HG03159 (cell line): ENCODE data around the gene PXMP4.

Source experiments
- ATAC-seq: cut with Tn5 transposase; IDR thresholded peaks from one replicate; pipeline ENCODE4 v1.9.1; 2021; ENCODE audit warnings: mild to moderate bottlenecking, moderate library complexity; ENCODE audit not compliant: unreplicated experiment

Gene PXMP4

GRCh38 chr20:33670715-33671499 is 49.2 kb downstream of the PXMP4 start:
- ATAC-seq = no peak

- no peak for ATAC-seq
Observed at GRCh38 chr20:33669873-33670640, 50.1 kb downstream of the PXMP4 start.

GRCh38 chr20:33669224-33669623 is 50.9 kb downstream of the PXMP4 start:
- no peak for ATAC-seq

GRCh38 chr20:33668466-33669155 is 51.5 kb downstream of the PXMP4 start:
- no peak for ATAC-seq

DNA sequence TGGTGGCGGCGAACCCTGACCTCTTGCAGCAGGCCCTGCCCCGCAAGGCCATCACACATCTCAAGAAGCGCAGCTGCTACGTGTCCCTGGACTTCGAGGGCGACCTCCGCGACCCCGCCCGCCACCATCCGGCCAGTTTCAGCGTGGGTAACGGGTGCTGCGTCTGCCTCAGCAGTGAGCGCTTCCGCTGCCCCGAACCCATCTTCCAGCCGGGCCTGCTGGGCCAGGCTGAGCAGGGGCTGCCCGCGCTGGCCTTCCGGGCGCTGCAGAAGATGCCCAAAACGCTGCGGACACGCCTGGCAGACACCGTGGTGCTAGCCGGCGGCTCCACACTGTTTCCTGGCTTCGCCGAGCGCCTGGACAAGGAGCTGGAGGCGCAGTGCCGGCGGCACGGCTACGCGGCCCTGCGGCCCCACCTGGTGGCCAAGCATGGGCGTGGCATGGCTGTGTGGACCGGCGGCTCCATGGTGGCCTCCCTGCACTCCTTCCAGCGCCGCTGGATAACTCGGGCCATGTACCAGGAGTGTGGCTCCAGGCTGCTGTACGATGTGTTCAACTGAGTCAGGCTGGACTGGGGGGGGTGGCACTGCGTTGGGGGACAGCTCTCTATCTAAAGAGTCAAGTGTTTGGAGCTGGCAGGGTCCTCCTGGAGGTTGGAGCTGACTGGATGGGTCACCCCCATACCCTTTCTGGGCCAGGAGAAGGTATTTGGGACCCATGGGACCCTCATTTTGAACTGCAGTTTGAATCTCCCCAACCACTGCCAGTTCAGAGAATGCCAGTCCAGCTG is 52.2 kb downstream of the PXMP4 start:
- peak; percentile 44 for ATAC-seq

DNA sequence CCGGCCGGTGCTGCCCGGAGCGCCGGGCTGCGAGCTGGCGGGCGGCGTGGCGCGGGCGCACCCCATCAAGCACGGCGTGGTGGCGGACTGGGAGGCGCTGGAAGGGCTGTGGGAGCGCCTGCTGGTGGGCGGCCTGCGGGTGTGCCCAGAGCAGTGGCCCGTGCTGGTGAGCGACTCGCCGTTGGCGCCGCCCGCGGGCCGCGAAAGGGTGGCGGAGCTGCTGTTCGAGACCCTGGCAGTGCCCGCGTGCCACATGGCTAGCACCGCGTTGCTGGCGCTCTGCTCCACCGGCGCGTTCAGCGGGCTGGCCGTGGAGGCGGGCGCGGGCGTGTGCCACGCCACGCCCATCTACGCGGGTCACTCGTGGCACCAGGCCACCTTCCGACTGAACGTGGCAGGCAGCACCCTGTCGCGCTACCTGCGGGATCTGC is 52.9 kb downstream of the PXMP4 start:
- peak; percentile 13 for ATAC-seq

DNA sequence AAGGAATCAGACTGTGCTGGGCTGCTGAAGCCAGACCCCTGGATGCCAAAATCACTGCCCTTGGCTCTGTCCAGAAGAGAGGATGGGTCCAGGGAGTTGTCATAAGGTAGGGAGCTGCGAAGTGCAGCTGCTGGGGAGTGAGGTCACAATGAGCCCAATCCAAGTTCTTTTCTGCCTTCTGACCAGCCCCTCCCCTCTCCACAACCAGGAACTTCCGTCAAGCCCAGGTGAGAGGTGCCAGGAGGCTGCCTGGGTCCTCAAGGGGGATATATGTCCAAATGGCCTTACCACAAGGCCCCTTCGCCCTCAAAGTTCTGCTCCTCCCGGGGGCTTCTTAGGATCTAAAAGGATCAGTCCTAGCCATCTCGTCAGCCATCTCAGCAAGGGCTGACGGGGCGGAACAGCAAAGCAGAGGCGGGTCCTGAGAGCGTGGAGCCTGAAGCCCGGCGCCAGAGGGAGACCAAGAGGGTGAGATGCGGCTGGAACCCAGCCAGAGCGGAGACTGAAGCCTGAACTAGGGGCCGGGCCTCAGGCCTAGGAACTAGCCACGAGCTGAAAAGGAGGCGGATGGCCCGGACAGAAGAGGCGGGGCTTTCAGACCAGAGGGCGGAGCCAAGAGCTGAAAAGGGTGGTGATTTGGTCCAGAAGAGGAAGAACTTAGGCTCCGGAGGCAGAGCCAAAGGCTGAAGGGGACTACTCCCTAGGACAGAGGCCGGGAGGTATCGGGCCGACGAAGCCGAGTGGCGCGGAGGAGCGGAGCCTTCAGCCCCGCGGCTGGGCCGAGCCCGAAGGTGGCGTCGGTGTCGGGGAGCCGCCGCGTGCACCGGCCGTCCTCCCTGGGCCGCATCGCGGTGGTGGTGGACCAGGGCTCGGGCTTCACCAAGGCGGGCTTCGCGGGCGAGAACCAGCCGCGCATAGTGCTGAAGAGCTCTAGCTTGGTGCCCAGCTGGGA is 53.5 kb downstream of the PXMP4 start, which contains the start of gene ACTL10:
ACTL10 (plus strand) TSS at position 651 of the 952 bp plus-strand sequence. CDS start 555 bp downstream, outside the sequence.
- ATAC-seq = peak; percentile 62

- ATAC-seq = no peak
Observed at GRCh38 chr20:33664762-33665144, 55.4 kb downstream of the PXMP4 start.

DNA sequence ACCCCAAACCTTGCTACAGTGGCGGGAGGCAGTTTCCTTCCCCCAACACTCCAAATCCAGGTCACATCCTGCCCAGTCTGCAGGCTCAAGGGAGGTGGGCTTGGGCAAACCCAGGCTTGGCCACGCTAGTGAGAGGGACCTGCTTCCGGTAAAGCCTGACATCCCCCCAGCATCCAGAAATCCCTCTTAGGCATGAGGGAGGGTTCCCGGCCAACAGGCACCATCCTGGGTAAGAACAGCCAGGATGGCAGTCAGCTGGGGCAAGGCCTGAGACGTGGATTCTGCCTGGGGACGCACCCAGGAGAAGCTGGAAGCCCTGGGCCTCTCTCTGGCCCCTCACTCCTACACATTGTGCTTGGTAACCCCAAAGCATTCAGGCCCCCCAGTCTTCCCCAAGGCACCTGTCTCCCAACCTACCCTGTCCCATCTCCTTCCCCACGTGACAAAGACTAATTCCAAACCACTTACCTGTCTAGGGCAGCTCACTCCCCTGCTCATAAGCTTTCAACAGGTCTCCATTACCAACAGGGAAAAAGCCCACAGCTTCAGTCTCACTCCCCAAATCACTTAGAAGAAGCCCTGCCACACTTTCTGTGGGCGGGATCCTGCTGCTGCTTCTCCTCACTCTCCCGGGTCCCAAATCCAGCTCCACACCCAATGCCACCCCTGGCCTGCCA is 55.9 kb downstream of the PXMP4 start:
- ATAC-seq = no peak

GRCh38 chr20:33663161-33664084 is 56.7 kb downstream of the PXMP4 start:
- ATAC-seq = no peak

DNA sequence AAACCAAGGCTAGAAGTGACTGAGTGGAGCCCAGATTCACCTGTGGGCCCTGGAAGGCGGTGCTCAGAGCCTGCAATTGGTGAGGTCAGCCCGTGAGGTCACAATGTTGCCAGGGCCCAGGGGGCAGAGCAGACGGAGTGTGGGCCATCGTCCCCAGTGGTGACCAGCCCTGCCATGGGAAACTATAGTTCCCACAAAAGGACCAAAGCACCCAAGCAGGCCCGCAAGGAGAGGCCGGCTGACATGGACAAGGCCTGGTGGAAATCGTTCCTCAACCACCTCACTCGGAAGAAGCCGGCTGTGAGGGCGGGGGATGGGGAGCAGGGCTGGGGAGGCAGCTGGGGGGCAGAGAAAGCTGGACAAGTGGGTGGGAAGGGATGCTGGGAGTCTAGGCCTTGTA is 57.9 kb downstream of the PXMP4 start, which contains the start of gene C20orf144:
C20orf144 (plus strand) TSS at position 156 of the 400 bp plus-strand sequence; CDS start at position 175, 19 bp downstream.
- no peak for ATAC-seq

GRCh38 chr20:33660685-33661058 is 59.4 kb downstream of the PXMP4 start:
- no peak for ATAC-seq

DNA sequence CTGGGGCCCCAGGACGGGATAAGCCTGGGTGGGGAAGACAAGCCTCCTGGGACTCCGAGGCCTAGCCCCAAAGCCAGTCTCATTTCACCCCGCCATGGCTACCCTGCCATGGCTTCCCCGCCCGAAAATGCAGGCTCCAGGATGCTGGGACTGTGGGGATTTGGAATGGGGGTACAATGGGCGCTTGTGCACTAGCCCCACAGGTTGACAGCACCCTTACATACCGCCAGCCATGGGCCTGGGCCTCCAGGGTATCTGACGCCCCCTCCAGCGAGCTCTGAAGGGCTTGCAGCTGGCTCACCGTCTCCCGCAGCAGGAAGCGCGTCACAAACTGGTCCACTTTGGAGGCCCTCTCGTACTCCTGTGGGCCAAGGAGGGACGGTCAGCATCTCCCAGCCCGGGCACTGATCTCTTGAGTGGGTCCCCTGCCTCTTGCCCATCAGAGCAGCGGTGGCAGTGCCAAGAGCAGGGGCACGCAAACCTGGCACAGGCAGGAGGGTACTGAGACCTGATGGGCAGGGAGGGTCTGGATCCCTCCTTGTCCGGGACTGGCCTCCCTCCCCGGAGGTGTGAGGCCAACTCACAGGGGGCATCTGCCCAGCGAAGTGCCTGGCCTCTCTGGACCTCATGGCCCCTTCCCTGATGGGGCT is 60.0 kb downstream of the PXMP4 start:
- ATAC-seq = no peak

GRCh38 chr20:33659341-33660034 is 60.6 kb downstream of the PXMP4 start:
- no peak for ATAC-seq

DNA sequence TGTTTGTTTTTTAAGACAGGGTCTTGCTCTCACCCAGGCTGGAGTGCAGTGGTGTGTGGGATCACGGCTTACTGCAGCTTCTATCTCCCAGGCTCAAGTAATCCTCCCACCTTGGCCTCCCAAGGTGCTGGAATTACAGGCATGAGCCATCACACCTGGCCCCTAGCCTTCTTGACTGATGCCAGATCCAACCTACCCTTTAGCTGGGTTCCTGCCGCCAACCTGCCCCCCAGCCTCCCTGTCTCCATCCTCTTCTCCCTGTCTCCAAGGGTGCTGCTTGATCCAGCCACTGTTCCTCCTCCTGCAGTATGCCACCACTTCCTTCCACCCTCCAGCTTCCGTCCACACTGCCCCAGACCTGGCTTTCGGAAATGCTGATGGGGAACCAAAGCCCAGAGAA is 61.2 kb downstream of the PXMP4 start:
- no peak for ATAC-seq

- no peak for ATAC-seq
Observed at GRCh38 chr20:33658510-33658909, 61.6 kb downstream of the PXMP4 start.

DNA sequence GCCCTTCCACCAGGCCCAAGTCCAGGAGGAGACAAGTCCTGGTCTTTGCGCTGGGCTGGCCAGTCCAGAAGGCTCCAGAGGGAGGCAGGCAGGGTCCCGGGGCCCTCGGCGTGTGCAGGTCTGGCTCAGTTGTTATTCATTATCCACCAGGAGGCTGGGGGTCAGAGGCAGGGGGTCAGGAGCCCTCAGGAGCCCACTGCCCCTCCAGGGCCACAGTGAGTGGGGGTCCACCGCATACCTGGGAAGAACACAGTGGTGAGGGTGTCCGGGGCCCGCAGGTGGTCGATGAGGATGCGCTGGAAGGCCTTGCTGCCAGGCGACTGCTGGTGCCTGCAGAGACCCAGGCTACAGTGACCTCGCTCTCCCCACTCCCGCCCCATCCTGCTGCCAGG is 62.4 kb downstream of the PXMP4 start:
- no peak for ATAC-seq
